Activated gamma-delta T cell treated with anti-CD3 and anti-CD28 coated beads, Interleukin-2, amount 50 U/mL, for 16 hours (primary cell): Measurements from ENCODE around the gene MAGEA9B.
A peak's percentile ranks its signal among the peaks of the same experiment; 100 is the strongest.
"Not testable (repeated sequence)": the region's sequence is repeated elsewhere in the genome, so short reads cannot be mapped to it uniquely, and the experiment has no call there.

ENCODE experiments used
- DNase-seq: peaks from one replicate; pipeline ENCODE4 v3.0.0-alpha.2; 2020; ENCODE audit warnings: low read depth

The MAGEA9B gene

GRCh38 chrX:149587359-149587758 lies at the start of gene MAGEA9B:
Gene MAGEA9B, minus strand, starts transcription at chrX:149587459. Its CDS starts 4,280 bp downstream, at chrX:149583179.
- DNase-seq = not testable (repeated sequence)

GRCh38 chrX:149633511-149633910 lies 46.3 kb upstream of the MAGEA9B start:
- DNase-seq = no peak

- peak; percentile 47 for DNase-seq
Observed at GRCh38 chrX:149631234-149632165, 44.2 kb upstream of the MAGEA9B start, which contains the start of gene TMEM185A. Gene TMEM185A, minus strand, starts transcription at chrX:149631792. Its CDS starts 212 bp downstream, at chrX:149631580.

GRCh38 chrX:149630681-149631233 lies 43.5 kb upstream of the MAGEA9B start:
- no peak for DNase-seq

- no peak for DNase-seq
Observed at GRCh38 chrX:149629730-149630387, 42.6 kb upstream of the MAGEA9B start.

- no peak for DNase-seq
Observed at GRCh38 chrX:149628768-149629167, 41.5 kb upstream of the MAGEA9B start.

- DNase-seq = no peak
Observed at GRCh38 chrX:149628280-149628679, 41.0 kb upstream of the MAGEA9B start.

- DNase-seq = not testable (repeated sequence)
Observed at GRCh38 chrX:149626829-149627228, 39.6 kb upstream of the MAGEA9B start.

- DNase-seq = not testable (repeated sequence)
Observed at GRCh38 chrX:149619662-149620061, 32.4 kb upstream of the MAGEA9B start.

GRCh38 chrX:149618871-149619270 lies 31.6 kb upstream of the MAGEA9B start:
- no peak for DNase-seq

GRCh38 chrX:149611623-149612175 lies 24.4 kb upstream of the MAGEA9B start:
- DNase-seq = no peak

GRCh38 chrX:149610511-149610910 lies 23.3 kb upstream of the MAGEA9B start:
- no peak for DNase-seq

GRCh38 chrX:149607699-149608098 lies 20.4 kb upstream of the MAGEA9B start:
- no peak for DNase-seq

- DNase-seq = not testable (repeated sequence)
Observed at GRCh38 chrX:149605248-149605885, 18.1 kb upstream of the MAGEA9B start.

- DNase-seq = not testable (repeated sequence)
Observed at GRCh38 chrX:149598603-149599002, 11.3 kb upstream of the MAGEA9B start.

GRCh38 chrX:149595943-149596342 lies 8.7 kb upstream of the MAGEA9B start:
- not testable (repeated sequence) for DNase-seq

GRCh38 chrX:149595214-149595613 lies 8.0 kb upstream of the MAGEA9B start, which contains the start of gene HSFX2:
Gene HSFX2, minus strand, starts transcription at chrX:149595314. Its CDS starts 614 bp downstream, at chrX:149594700.
- not testable (repeated sequence) for DNase-seq

- not testable (repeated sequence) for DNase-seq
Observed at GRCh38 chrX:149590993-149591392, 3.7 kb upstream of the MAGEA9B start.

- not testable (repeated sequence) for DNase-seq
Observed at GRCh38 chrX:149585631-149586030, 1.6 kb downstream of the MAGEA9B start.

GRCh38 chrX:149573456-149573855 lies 13.8 kb downstream of the MAGEA9B start:
- not testable (repeated sequence) for DNase-seq

- DNase-seq = no peak
Observed at GRCh38 chrX:149572743-149573142, 14.5 kb downstream of the MAGEA9B start.

- no peak for DNase-seq
Observed at GRCh38 chrX:149571770-149572169, 15.5 kb downstream of the MAGEA9B start.
